ENCODE results near the gene HOXC4. TPM values are rescaled to one million over a fixed set of nuclear protein-coding genes. Genes with fewer than 3 reads are reported as not detected.

The HOXC4 gene
- total RNA-seq, 1 experiment from 2014 or later, result not detected

DNA sequence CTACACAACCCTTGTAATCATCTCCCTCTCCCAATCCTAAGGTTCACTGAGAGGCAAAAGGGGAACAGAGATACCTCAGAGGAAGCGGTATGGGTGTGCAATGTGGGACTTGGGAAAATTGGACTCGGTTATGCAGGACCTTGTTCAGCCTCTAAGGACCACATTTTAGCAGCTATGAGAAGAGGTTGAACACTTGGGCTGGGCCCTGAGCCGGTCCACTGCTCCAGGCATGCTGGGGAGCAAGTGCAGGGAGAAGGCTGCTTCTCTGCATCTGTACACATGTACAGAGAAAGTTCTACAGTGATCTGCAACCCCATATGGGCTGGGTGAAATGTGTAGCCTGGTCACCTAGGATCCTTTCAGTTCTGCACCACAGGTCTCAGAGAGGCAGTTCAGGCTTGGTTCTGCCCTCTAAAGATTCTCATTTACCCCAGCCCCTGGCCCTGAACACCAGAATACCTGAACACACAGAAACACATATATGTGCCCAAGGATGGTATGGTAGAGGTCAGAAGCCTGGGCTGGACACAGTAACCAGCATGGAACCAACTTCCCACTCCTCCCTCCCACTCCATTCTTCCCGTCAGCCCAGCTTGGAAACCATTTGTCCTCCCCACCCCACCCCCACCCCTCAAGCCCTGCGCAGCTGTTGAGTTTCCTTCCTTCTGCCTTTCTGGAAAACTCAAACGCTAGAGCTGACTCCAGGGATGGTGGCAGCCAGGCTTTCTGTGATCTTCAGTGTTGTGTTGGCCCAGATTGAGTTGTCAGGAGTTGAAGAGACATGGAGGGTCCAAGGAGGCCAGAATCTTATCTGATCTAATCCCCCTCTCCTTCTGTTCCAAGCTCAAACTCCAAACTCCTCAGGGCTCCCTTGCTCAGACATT is 10.4 kb upstream of the HOXC4 start:
- Histone ChIP-seq H3K79me2 (ENCODE audit: insufficient read depth, low read length) (no peaks in the 10 kb centered on the region), H3K27me3 (ENCODE audit: insufficient read depth, low read length) (peaks cover 100% of the 10 kb centered on the region), H4K5ac (ENCODE audit: insufficient read length, low read depth, low read length) (no peak overlapping the region), H3K23me2 (ENCODE audit: insufficient read length, low read depth, low read length, poor library complexity, severe bottlenecking) (no peaks in the 10 kb centered on the region), H3K79me1 (ENCODE audit: insufficient read depth, low read depth, low read length, poor library complexity, severe bottlenecking) (no peaks in the 10 kb centered on the region), H2BK12ac (ENCODE audit: insufficient read length, low read depth, low read length) (no peak overlapping the region), H3K18ac (ENCODE audit: insufficient read length, low read depth, low read length) (no peak overlapping the region), H3K23ac (ENCODE audit: insufficient read length, low read depth, low read length) (no peak overlapping the region), H3T11ph (ENCODE audit: low read length) (no peak overlapping the region), H2BK5ac (ENCODE audit: insufficient read length, low read length) (no peak overlapping the region), H2AFZ (ENCODE audit: low read length) (no peak overlapping the region), H4K20me1 (ENCODE audit: control insufficient read depth, insufficient read depth, insufficient read length) (no peaks in the 10 kb centered on the region), H3K4me2 (ENCODE audit: insufficient read depth, insufficient read length, low read length) (no peak overlapping the region), H3K14ac (ENCODE audit: insufficient read depth, low read length) (no peak overlapping the region), H4K8ac (replicated peaks; ENCODE audit: insufficient read length, low read depth, low read length) (no peak overlapping the region), H2BK20ac (ENCODE audit: low read depth, low read length, poor library complexity, severe bottlenecking) (no peak overlapping the region), H2AK5ac (ENCODE audit: insufficient read length, low read length) (no peak overlapping the region), H2BK15ac (ENCODE audit: low read depth, low read length) (no peak overlapping the region), H3K56ac (ENCODE audit: insufficient read length, low read depth, low read length) (no peak overlapping the region), H3K4me1 (ENCODE audit: insufficient read depth, low read length) (no peaks in the 10 kb centered on the region), H3K4ac (ENCODE audit: low read depth, low read length) (no peak overlapping the region), H3K9ac (ENCODE audit: extremely low read depth, insufficient read length, low read length) (no peak overlapping the region), H3K9me3 (ENCODE audit: control insufficient read depth, low read depth, low read length) (no peaks in the 10 kb centered on the region), H2BK120ac (ENCODE audit: low read depth, low read length, poor library complexity, severe bottlenecking) (no peak overlapping the region), H4K91ac (ENCODE audit: insufficient read length, low read depth, low read length) (no peak overlapping the region), H3K27ac (ENCODE audit: insufficient read length, low read depth, low read length) (no peak overlapping the region)
- Mint-ChIP-seq H3K27ac (no peak overlapping the region), H3K9me3 (peaks cover 7 to 8% of the 10 kb centered on the region in 2 experiments; a peak in 4 of 5 replicates), H3K36me3 (ENCODE audit: insufficient read depth in 1 of 3, low read depth in 3 of 3) (no peaks in the 10 kb centered on the region), H3K4me3 (no peak overlapping the region), H3K4me1 (peaks cover 3 to 14% of the 10 kb centered on the region in 2 experiments), H3K27me3 (ENCODE audit: low read depth) (peaks cover 100% of the 10 kb centered on the region)
- DNase-seq, result no peak
- no peak for TF ChIP-seq CTCF (conservative IDR thresholded peaks at IDR 0.05)
- WGBS (ENCODE audit: extremely low coverage, insufficient read length, low lambda C conversion rate), result no CpG with 5 or more reads among the region's 6 CpGs

Measured in H9 (cell line).